Activated CD8-positive, alpha-beta memory T cell treated with anti-CD3 and anti-CD28 coated beads, Interleukin-2, amount 50 U/mL, for 4 hours (primary cell): Measurements from ENCODE around the gene CTAG1B.
"Not testable (repeated sequence)": the region's sequence is repeated elsewhere in the genome, so short reads cannot be mapped to it uniquely, and the experiment has no call there.

Experiments
- DNase-seq: peaks from one replicate; pipeline ENCODE4 v3.0.0-alpha.2; 2020

CTAG1B gene

GRCh38 chrX:154619182-154619581 is at the start of gene CTAG1B:
CTAG1B (minus strand) TSS chrX:154619282; CDS start chrX:154619218, 64 bp downstream.
- not testable (repeated sequence) for DNase-seq

DNA sequence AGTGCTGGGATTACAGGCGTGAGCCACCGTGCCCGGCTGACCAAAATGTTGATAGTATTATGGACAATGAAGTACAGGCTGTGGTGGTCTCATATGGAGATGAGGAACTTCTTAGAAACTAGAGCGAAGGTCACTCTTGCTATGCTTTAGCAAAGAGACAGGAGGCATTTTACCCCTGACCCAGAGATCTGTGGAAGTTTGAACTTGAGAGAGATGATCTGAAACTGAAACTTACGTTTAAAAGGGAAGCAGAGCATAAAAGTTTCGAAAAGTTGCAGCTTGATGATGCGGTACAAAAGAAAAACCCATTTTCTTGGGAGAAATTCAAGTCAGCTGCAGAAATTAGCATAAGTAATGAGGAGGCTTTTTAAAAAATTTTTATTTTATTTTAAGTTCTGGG is 42.8 kb upstream of the CTAG1B start:
- DNase-seq, result no peak

DNA sequence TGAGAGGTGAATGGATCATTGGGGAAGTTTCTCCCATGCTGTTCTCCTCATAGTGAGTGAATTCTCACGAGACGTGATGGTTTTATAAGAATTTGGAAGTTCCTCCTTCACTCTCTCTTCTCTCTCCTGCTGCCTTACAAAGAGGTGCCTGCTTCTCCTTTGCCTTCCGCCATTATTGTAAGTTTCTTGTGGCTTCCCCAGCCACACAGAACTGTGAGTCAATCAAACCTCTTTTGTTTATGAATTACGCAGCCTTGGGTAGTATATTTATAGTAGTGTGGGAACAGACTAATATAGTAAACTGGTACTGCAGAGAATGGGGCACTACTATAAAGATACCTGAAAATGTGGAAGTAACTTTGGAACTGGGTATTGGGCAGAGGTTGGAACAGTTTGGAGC is 42.1 kb upstream of the CTAG1B start:
- no peak for DNase-seq

GRCh38 chrX:154660541-154660940 is 41.5 kb upstream of the CTAG1B start:
- DNase-seq, result no peak

DNA sequence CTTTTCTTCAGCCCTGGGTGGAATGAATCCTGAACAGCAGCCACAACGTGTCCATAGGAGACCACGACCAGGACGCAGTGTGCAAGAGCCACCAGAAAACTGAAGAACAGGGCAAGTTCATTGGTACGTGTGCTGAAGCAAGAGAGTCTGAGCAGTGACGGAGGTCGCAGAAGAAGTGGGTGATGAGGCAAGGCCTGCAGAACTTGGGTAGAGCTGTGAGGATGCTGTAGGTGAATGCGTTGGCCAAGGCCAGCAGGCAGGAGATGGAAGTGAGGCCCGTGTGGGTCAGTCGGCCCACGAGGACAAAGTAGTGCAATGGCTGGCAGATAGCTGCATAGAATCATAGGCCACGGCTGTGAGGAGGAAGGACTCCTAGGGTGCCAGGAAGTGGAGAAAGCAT is 39.9 kb upstream of the CTAG1B start:
- no peak for DNase-seq

DNA sequence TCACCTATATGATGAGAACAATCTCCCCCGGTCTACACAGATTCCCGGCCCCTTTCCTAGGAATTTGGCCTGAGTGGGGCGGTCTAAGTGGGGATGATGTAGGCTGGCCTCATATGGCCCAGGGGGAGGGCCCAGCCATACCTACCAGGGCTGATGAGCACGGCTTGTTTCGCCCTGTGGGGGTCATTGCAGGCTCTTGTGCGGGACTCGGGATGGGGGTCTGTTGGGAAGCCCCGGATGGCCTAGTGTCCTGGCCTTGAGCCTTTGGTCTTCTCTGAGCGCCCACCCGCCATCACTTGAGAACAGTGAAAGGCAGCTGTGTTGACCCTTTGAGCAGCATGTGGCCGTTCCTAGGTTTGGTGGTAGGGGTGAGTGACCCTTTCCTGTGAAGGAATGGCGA is 39.1 kb upstream of the CTAG1B start:
- no peak for DNase-seq

DNA sequence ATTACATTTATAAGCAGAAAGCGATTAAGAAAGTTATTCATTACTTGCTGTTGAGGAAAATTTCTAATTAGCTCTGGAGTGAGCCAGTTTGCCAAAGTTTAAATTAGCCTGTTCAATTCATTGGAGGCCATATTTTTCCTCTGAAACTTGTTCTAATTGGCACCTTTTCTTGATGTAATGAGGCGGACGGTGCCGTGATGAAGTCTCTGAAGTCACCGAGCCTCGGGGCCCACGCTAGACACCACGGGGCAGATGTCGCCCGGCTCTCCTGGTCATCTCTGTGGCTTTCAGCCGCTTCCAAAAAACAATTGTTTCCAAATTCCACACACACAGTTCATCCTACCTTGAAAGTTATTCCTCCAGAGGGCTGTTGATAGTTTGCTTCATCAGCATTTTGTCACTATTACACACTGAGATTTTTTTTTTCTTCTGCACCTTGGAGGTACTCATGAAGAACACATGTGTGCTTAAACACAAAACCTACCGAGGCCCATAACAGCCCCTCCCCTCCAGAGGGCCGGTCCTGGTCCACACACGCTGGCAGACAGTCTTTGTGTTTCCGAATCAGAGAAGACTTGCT is 38.2 kb upstream of the CTAG1B start:
- no peak for DNase-seq

- DNase-seq, result no peak
These were observed 36.7 kb upstream of the CTAG1B start for GRCh38 chrX:154655786-154656185.

- no peak for DNase-seq
These were observed 36.3 kb upstream of the CTAG1B start for GRCh38 chrX:154655346-154655745.

DNA sequence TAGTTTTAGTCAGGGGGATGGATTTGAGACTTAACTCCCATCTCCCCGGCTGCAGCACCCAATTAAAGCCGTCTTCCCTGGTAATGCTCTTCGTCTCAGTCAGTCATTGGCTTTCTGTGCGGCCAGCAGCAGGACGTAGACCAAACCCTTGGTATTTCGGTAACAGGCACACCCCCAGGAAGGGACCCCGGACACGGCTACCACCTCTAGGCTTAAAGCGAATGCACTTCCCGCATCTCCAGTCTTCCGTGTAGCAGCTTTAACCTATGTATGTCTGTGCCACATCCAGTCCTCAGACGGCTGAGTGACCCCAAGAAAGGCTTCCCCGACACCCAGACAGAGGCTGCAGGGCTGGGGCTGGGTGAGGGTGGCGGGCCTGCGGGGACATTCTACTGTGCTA is 35.8 kb upstream of the CTAG1B start:
- DNase-seq, result no peak

DNA sequence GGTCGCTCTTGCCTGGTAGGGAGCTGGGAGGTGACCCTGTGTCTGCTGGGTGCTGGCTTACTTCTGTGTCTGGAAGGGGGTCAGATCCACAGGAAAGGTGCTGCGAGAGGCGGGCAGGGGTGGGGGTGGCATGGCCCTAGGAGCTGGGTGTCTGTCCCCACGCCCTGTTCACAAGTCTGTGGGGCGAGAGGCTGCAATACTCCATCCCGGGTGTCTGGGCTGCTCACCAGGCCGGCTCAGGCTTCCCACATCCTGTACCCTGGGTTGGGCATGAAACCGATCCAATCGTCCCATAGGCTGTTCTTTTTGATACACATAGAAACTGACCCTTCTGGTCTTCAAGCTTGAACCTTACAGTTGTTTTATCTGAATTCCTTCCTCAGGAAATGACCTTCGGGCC is 35.3 kb upstream of the CTAG1B start:
- DNase-seq, result no peak

GRCh38 chrX:154653413-154653812 is 34.3 kb upstream of the CTAG1B start, which contains the start of gene CTAG2:
CTAG2 (minus strand) TSS chrX:154653579; CDS start chrX:154653515, 64 bp downstream.
- DNase-seq, result not testable (repeated sequence)

DNA sequence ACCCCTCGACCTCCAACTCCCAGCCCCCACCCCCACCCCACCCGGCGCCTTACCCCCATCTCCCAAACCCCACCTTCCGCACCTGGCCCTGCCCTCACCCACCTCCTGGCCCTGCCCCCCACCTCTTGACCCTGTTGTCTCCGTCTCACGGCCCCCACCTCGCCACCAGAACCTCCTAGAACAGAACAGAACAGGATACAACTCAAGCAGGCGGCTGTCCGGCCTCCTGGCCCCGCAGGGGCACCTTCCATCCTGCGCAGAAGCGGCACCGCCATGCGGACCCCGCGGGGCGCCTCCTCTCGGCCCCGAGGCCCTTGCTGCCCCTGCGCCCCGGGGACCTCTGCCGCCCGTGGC is 33.9 kb upstream of the CTAG1B start:
- no peak for DNase-seq

- no peak for DNase-seq
These were observed 33.4 kb upstream of the CTAG1B start for GRCh38 chrX:154652311-154653047.

DNA sequence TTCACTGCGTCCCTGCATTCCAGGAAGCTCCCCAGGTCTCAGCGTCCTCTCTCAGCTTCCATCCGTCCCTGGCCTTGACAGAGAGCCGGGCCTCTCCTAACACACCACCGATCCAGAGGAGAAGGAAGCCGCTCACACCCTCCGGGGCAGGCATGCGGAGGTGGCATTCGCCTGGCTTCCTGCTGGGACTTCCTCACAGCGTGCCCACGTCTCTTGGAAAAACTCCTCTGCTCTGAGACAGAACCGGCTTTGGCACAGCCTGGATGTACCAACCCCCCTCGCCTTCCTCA is 31.1 kb upstream of the CTAG1B start:
- DNase-seq, result no peak

- DNase-seq, result no peak
These were observed 30.6 kb upstream of the CTAG1B start for GRCh38 chrX:154649503-154650220.

DNA sequence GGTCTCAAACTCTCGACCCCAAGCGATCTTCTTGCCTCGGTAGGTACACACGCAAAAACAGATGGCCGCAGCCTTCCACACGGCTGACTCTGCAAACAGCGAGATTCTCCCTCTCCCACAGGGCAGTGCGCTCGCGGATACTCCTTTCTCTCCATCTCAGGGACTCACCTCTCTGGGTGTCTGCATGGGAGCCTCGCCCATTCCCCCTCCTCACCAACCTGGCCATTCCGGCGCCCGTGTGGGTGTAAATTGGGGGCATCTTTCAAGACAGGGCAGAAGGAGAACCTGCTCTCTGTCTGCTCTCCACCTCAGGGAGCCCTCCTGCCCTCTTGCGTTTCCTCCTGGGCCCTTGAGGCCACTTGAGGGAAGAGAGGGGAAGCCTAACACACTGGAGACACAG is 29.8 kb upstream of the CTAG1B start:
- DNase-seq, result no peak

- DNase-seq, result not testable (repeated sequence)
These were observed 26.8 kb upstream of the CTAG1B start for GRCh38 chrX:154645745-154646378.

- not testable (repeated sequence) for DNase-seq
These were observed 24.6 kb upstream of the CTAG1B start for GRCh38 chrX:154643708-154644107.

GRCh38 chrX:154641740-154642139 is 22.7 kb upstream of the CTAG1B start:
- not testable (repeated sequence) for DNase-seq

DNA sequence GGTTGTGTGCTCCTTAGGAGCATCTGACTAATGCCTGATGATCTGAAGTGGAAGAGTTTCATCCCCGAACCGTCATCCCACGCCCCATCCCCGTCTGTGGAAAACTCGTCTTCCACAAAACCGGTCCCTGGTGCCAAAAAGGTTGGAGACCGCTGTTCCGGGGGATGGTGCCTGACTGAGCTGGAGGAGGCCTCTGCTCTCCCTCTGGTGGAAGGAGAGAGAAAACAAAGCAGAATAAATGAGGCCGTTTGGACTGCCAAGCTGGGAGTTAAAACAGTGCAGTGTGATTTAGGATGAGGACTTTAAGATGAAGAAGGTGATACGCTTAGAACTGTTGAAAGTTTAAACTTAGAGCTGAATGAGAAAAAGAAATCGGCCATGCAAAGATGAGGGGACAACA is 14.6 kb upstream of the CTAG1B start:
- not testable (repeated sequence) for DNase-seq

- DNase-seq, result not testable (repeated sequence)
These were observed 11.9 kb upstream of the CTAG1B start for GRCh38 chrX:154630949-154631348.

DNA sequence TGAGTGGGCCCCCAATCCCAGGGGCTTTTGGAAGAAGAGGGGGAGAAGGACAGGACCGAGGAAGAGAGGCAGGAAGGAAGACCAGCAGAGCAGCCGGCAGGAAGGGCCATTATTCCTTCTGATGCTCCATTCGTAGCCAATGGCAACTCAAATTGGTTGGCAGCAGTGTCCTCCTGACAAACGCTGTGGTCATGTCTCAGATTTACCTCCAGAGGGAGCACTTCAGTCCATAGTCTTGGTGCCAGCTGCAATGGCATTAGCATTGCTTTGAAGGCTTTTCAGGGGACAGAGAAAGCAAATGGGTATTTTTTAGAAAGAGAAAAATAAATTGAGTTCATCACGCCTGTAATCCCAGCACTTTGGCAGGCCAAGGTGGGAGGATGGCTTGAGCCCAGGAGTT is 9.9 kb upstream of the CTAG1B start:
- not testable (repeated sequence) for DNase-seq
